Ishikawa (cell line): ENCODE results near the gene CD200R1L.

Source experiments
- CEBPB ChIP-seq: IDR thresholded peaks from 2 replicates; pipeline ENCODE4 v1.6.1; 2012
- CREB1 ChIP-seq: IDR thresholded peaks from 2 replicates; pipeline ENCODE4 v1.6.1; 2012; ENCODE audit warnings: low read depth
- EGR1 ChIP-seq: IDR thresholded peaks from 2 replicates; pipeline ENCODE4 v1.6.1; 2012
- EP300 ChIP-seq: IDR thresholded peaks from 2 replicates; pipeline ENCODE4 v1.6.1; 2012; ENCODE audit warnings: borderline replicate concordance
- FOXM1 ChIP-seq: IDR thresholded peaks from 2 replicates; pipeline ENCODE4 v1.6.1; 2012; ENCODE audit warnings: low read depth, borderline replicate concordance
- MAX ChIP-seq: IDR thresholded peaks from 2 replicates; pipeline ENCODE4 v1.6.1; 2012
- NFIC ChIP-seq: IDR thresholded peaks from 2 replicates; pipeline ENCODE4 v1.6.1; 2012
- RAD21 ChIP-seq: IDR thresholded peaks from 2 replicates; pipeline ENCODE4 v1.6.1; 2012; ENCODE audit warnings: low read depth
- REST ChIP-seq: IDR thresholded peaks from 2 replicates; pipeline ENCODE4 v1.6.1; 2012; ENCODE audit warnings: low read depth, mild to moderate bottlenecking
- TAF1 ChIP-seq: IDR thresholded peaks from 2 replicates; pipeline ENCODE4 v1.6.1; 2012; ENCODE audit warnings: low read depth, mild to moderate bottlenecking
- TCF12 ChIP-seq: IDR thresholded peaks from 2 replicates; pipeline ENCODE4 v1.6.1; 2012; ENCODE audit warnings: low read depth
- TEAD4 ChIP-seq: IDR thresholded peaks from 2 replicates; pipeline ENCODE4 v1.6.1; 2012
- USF1 ChIP-seq: IDR thresholded peaks from 2 replicates; pipeline ENCODE4 v1.6.1; 2012
- YY1 ChIP-seq: IDR thresholded peaks from 2 replicates; pipeline ENCODE4 v1.6.1; 2012; ENCODE audit warnings: low read depth
- ZBTB7A ChIP-seq: IDR thresholded peaks from 2 replicates; pipeline ENCODE4 v1.6.1; 2012; ENCODE audit warnings: low read depth

Gene CD200R1L

GRCh38 chr3:112855883-112856282 lies 9.2 kb upstream of the CD200R1L start:
- no peak for TF ChIP-seq FOXM1
- TF ChIP-seq YY1: no peak
- TF ChIP-seq REST: no peak
- TF ChIP-seq TAF1: no peak
- TF ChIP-seq TEAD4: no peak

GRCh38 chr3:112848196-112848595 lies 1.5 kb upstream of the CD200R1L start:
- TF ChIP-seq MAX: no peak
- no peak for TF ChIP-seq CEBPB
- TF ChIP-seq RAD21: no peak
- no peak for TF ChIP-seq ZBTB7A
- no peak for TF ChIP-seq EGR1
- TF ChIP-seq TEAD4: no peak

- no peak for TF ChIP-seq FOXM1
- TF ChIP-seq RAD21: no peak
- TF ChIP-seq NFIC: no peak
- no peak for TF ChIP-seq TAF1
- no peak for TF ChIP-seq EP300
- no peak for TF ChIP-seq USF1
- no peak for TF ChIP-seq CREB1
- no peak for TF ChIP-seq TEAD4
- no peak for TF ChIP-seq REST
- TF ChIP-seq EGR1: no peak
- no peak for TF ChIP-seq YY1
These were observed 1.0 kb upstream of the CD200R1L start for GRCh38 chr3:112847692-112848091.

- no peak for TF ChIP-seq TCF12
- TF ChIP-seq TAF1: no peak
- no peak for TF ChIP-seq ZBTB7A
- no peak for TF ChIP-seq TEAD4
- no peak for TF ChIP-seq CEBPB
- no peak for TF ChIP-seq YY1
These were observed 892 bp downstream of the CD200R1L start for GRCh38 chr3:112845772-112846171.

GRCh38 chr3:112829046-112829445 lies 17.6 kb downstream of the CD200R1L start:
- no peak for TF ChIP-seq ZBTB7A

- TF ChIP-seq TAF1: no peak
- TF ChIP-seq USF1: no peak
- no peak for TF ChIP-seq EP300
- 0 out of 2 replicates have a peak, but pooled peaks have one; percentile 7 for TF ChIP-seq NFIC
- no peak for TF ChIP-seq RAD21
- TF ChIP-seq CEBPB: no peak
- TF ChIP-seq FOXM1: no peak
These were observed 24.3 kb downstream of the CD200R1L start for GRCh38 chr3:112822064-112823055.

GRCh38 chr3:112818289-112818688 lies 28.4 kb downstream of the CD200R1L start:
- no peak for TF ChIP-seq FOXM1
- no peak for TF ChIP-seq CREB1
- TF ChIP-seq RAD21: no peak
- TF ChIP-seq NFIC: no peak
- no peak for TF ChIP-seq CEBPB
- no peak for TF ChIP-seq EP300
- no peak for TF ChIP-seq TCF12
- TF ChIP-seq MAX: no peak
- no peak for TF ChIP-seq TEAD4
- no peak for TF ChIP-seq YY1
- TF ChIP-seq REST: no peak
- TF ChIP-seq ZBTB7A: no peak
- TF ChIP-seq EGR1: no peak
